Fibroblast of lung (primary cell): ENCODE results near the gene KLC1.

Experiments used
- CTCF ChIP-seq, 2 donors: IDR thresholded peaks in 1 of 2; conservative IDR thresholded peaks in 1 of 2; 1 replicate in 1 of 2; 2 replicates in 1 of 2; pipeline ENCODE4 v1.5.1; 2011 to 2012; ENCODE audit warnings: low read length in 2 of 2, control low read depth in 1 of 2, inconsistent platforms in 1 of 2, low read depth in 1 of 2, mild to moderate bottlenecking in 1 of 2
- EZH2 ChIP-seq: IDR thresholded peaks from 2 replicates; pipeline ENCODE4 v1.5.1; 2012; ENCODE audit warnings: low read length, control low read depth, mild to moderate bottlenecking; ENCODE audit errors: missing control alignments

GRCh38 chr14:103659631-103660030 lies 30.6 kb downstream of the KLC1 start:
- TF ChIP-seq CTCF (conservative IDR thresholded peaks at IDR 0.05 in 1 of 2, IDR thresholded peaks at IDR 0.05 in 1 of 2; ENCODE audit: low read depth in 1 of 2, low read length in 2 of 2) (no peak), EZH2 (no peak)
